Neural progenitor cell (in vitro differentiated cells): ENCODE results near the gene RILPL1. TPM values are rescaled to one million over a fixed set of nuclear protein-coding genes. Genes with fewer than 3 reads are reported as not detected.

Experiments used
- DNase-seq: peaks from one replicate; pipeline ENCODE4 v3.0.0-alpha.2; 2016; ENCODE audit warnings: low spot score
- H2AFZ ChIP-seq: fragments of 200-600 bp; sonication (generic); replicated peaks from 2 replicates; pipeline ENCODE4 v1.6.1; 2016; ENCODE audit warnings: antibody characterized with exemption
- H3F3A ChIP-seq: fragments of 200-600 bp; sonication (generic); 2 replicates; pipeline ENCODE4 v1.6.1; 2016; ENCODE audit warnings: antibody characterized with exemption, low read depth
- H3K27ac ChIP-seq: fragments of 200-600 bp; sonication (generic); 2 replicates; pipeline ENCODE4 v1.5.1; 2016; ENCODE audit warnings: mild to moderate bottlenecking
- H3K27me3 ChIP-seq: fragments of 200-600 bp; sonication (generic); 2 replicates; pipeline ENCODE4 v1.6.1; 2016; ENCODE audit warnings: mild to moderate bottlenecking, moderate library complexity
- H3K36me3 ChIP-seq: fragments of 200-600 bp; sonication (generic); 2 replicates; pipeline ENCODE4 v1.5.1; 2016
- H3K4me1 ChIP-seq: fragments of 200-600 bp; sonication (generic); 2 replicates; pipeline ENCODE4 v1.6.1; 2016; ENCODE audit warnings: mixed run types
- H3K4me2 ChIP-seq: fragments of 200-600 bp; sonication (generic); 2 replicates; pipeline ENCODE4 v1.6.1; 2016
- H3K4me3 ChIP-seq: fragments of 200-600 bp; sonication (generic); 2 replicates; pipeline ENCODE4 v1.5.1; 2016
- H3K79me2 ChIP-seq: fragments of 200-600 bp; sonication (generic); 2 replicates; pipeline ENCODE4 v1.6.1; 2016; ENCODE audit warnings: low read depth
- H3K9ac ChIP-seq: fragments of 200-600 bp; sonication (generic); 2 replicates; pipeline ENCODE4 v1.6.1; 2016
- H3K9me3 ChIP-seq: fragments of 200-600 bp; sonication (generic); 2 replicates; pipeline ENCODE4 v1.5.1; 2016; ENCODE audit warnings: low read depth
- H4K20me1 ChIP-seq: fragments of 200-600 bp; sonication (generic); 2 replicates; pipeline ENCODE4 v1.6.1; 2016; ENCODE audit warnings: low read depth
- H3K27ac Mint-ChIP-seq: 3 replicates; pipeline ENCODE4 v1.8.0; 2021; ENCODE audit warnings: mixed read lengths
- H3K27me3 Mint-ChIP-seq: 2 replicates; pipeline ENCODE4 v1.8.0; 2022; ENCODE audit warnings: low read depth, mild to moderate bottlenecking, inconsistent platforms, moderate library complexity, mixed read lengths; ENCODE audit not compliant: insufficient read depth
- H3K36me3 Mint-ChIP-seq: 3 replicates; pipeline ENCODE4 v1.8.0; 2021; ENCODE audit warnings: mixed read lengths
- H3K4me1 Mint-ChIP-seq: 3 replicates; pipeline ENCODE4 v1.8.0; 2021; ENCODE audit warnings: mixed read lengths
- H3K4me3 Mint-ChIP-seq: 3 replicates; pipeline ENCODE4 v1.8.0; 2021; ENCODE audit warnings: mild to moderate bottlenecking, moderate library complexity, mixed read lengths
- H3K9me3 Mint-ChIP-seq: 3 replicates; pipeline ENCODE4 v1.8.0; 2020; ENCODE audit warnings: mixed read lengths
- CTCF ChIP-seq: fragments of 200-600 bp; sonication (generic); IDR thresholded peaks from 2 replicates; pipeline ENCODE4 v1.5.1; 2017; ENCODE audit warnings: antibody characterized with exemption, mild to moderate bottlenecking
- EZH2 ChIP-seq: fragments of 200-600 bp; sonication (generic); IDR thresholded peaks from 2 replicates; pipeline ENCODE4 v1.6.1; 2017; ENCODE audit warnings: antibody characterized with exemption, mild to moderate bottlenecking, moderate library complexity
- EZH2phosphoT487 ChIP-seq: fragments of 200-600 bp; sonication (generic); IDR thresholded peaks from 2 replicates; pipeline ENCODE4 v1.6.1; 2017; ENCODE audit warnings: antibody characterized with exemption
- total RNA-seq: library from RNA; depleted of rRNA; stranded (reverse); fragments of >200 nt; gene quantifications from 2 replicates; pipeline ENCODE4 v1.2.3, GENCODE V29; 2015; ENCODE audit warnings: low replicate concordance

The RILPL1 gene
- total RNA-seq, 1 donor from 2014 or later = 13.8 TPM

GRCh38 chr12:123472438-123472849, 61.1 kb downstream of the RILPL1 start:
- no peak overlapping the region for H3K4me2 ChIP-seq
- H2AFZ ChIP-seq = no peak overlapping the region
- H3K36me3 Mint-ChIP-seq = peaks cover 20% of the 10 kb centered on the region
- no peaks in the 10 kb centered on the region for H3K9me3 ChIP-seq
- H3K79me2 ChIP-seq = peaks cover 3% of the 10 kb centered on the region
- no peak overlapping the region for H3K4me3 Mint-ChIP-seq
- H3K4me3 ChIP-seq = no peak overlapping the region
- no peaks in the 10 kb centered on the region for H3K27me3 ChIP-seq
- no peak overlapping the region for H3K27ac Mint-ChIP-seq
- H3K27ac ChIP-seq = no peak overlapping the region
- TF ChIP-seq EZH2 (no peak), CTCF (no peak)
- no peaks in the 10 kb centered on the region for H3K4me1 ChIP-seq
- no peak overlapping the region for H3K9ac ChIP-seq
- H4K20me1 ChIP-seq = peaks cover 5% of the 10 kb centered on the region
- no peaks in the 10 kb centered on the region for H3K36me3 ChIP-seq
- no peaks in the 10 kb centered on the region for H3F3A ChIP-seq
- DNase-seq = no peak
- peaks cover 2% of the 10 kb centered on the region for H3K27me3 Mint-ChIP-seq
- no peaks in the 10 kb centered on the region for H3K4me1 Mint-ChIP-seq
- H3K9me3 Mint-ChIP-seq = no peaks in the 10 kb centered on the region

- no peak overlapping the region for H3K27ac Mint-ChIP-seq
Measured at GRCh38 chr12:123471374-123472068, 62.0 kb downstream of the RILPL1 start.

GRCh38 chr12:123469978-123470377, 63.5 kb downstream of the RILPL1 start:
- H3K27me3 ChIP-seq = no peaks in the 10 kb centered on the region
- Mint-ChIP-seq H3K4me1 (no peaks in the 10 kb centered on the region), H3K27me3 (peaks cover 2% of the 10 kb centered on the region), H3K9me3 (no peaks in the 10 kb centered on the region), H3K27ac (no peak overlapping the region), H3K36me3 (peaks cover 12% of the 10 kb centered on the region), H3K4me3 (no peak overlapping the region)
- no peak overlapping the region for H3K9ac ChIP-seq
- H3K27ac ChIP-seq = no peak overlapping the region
- H2AFZ ChIP-seq = no peak overlapping the region
- H4K20me1 ChIP-seq = peaks cover 8% of the 10 kb centered on the region
- H3K36me3 ChIP-seq = no peaks in the 10 kb centered on the region
- no peaks in the 10 kb centered on the region for H3K9me3 ChIP-seq
- H3K4me2 ChIP-seq = no peak overlapping the region
- H3F3A ChIP-seq = no peaks in the 10 kb centered on the region
- no peaks in the 10 kb centered on the region for H3K4me1 ChIP-seq
- peaks cover 9% of the 10 kb centered on the region for H3K79me2 ChIP-seq
- TF ChIP-seq EZH2phosphoT487 = no peak
- no peak for TF ChIP-seq EZH2
- no peak for TF ChIP-seq CTCF
- no peak for DNase-seq
- no peak overlapping the region for H3K4me3 ChIP-seq

More at GRCh38 chr12:123471374-123472068, 62.0 kb downstream of the RILPL1 start:
- Histone ChIP-seq H3K4me3 (no peak overlapping the region), H3K4me1 (no peaks in the 10 kb centered on the region), H3K79me2 (peaks cover 3% of the 10 kb centered on the region), H3K9ac (no peak overlapping the region), H2AFZ (no peak overlapping the region), H3F3A (no peaks in the 10 kb centered on the region), H3K36me3 (no peaks in the 10 kb centered on the region), H3K9me3 (no peaks in the 10 kb centered on the region), H4K20me1 (peaks cover 5% of the 10 kb centered on the region), H3K27ac (no peak overlapping the region), H3K4me2 (no peak overlapping the region), H3K27me3 (no peaks in the 10 kb centered on the region)
- peaks cover 18% of the 10 kb centered on the region for H3K36me3 Mint-ChIP-seq
- TF ChIP-seq CTCF (no peak), EZH2 (no peak), EZH2phosphoT487 (no peak)
- no peaks in the 10 kb centered on the region for H3K9me3 Mint-ChIP-seq
- no peak overlapping the region for H3K4me3 Mint-ChIP-seq
- no peaks in the 10 kb centered on the region for H3K4me1 Mint-ChIP-seq
- peaks cover 2% of the 10 kb centered on the region for H3K27me3 Mint-ChIP-seq
- no peak for DNase-seq
